Measurements from ENCODE around the gene OGT.

GRCh38 chrX:71563921-71564320 is 31.0 kb downstream of the OGT start:
- TF ChIP-seq POLR2AphosphoS5 (IDR thresholded peaks at IDR 0.05) (no peak), CTCF (IDR thresholded peaks at IDR 0.05) (no peak), POLR2A (IDR thresholded peaks at IDR 0.05) (no peak)

Measured in breast epithelium (tissue), 3 donors.